SK-N-SH (cell line): ENCODE results near the gene PIAS4. TPM values are rescaled to one million over a fixed set of nuclear protein-coding genes. Genes with fewer than 3 reads are reported as not detected.

Source experiments
- CTCF ChIA-PET: fragments of 300-600, 350-600 bp; formaldehyde crosslinking; extraction: SDS; loops from one replicate; lab custom pipeline; 2021; lab: Yijun Ruan, JAX
- POLR2A ChIA-PET: fragments of 350-600 bp; sonication (Branson Sonifier 250); formaldehyde crosslinking; extraction: SDS; loops from one replicate; lab custom pipeline; 2020; ENCODE audit warnings: antibody characterized with exemption, inconsistent platforms; lab: Yijun Ruan, JAX
- DNase-seq: peaks from one replicate; pipeline ENCODE4 v3.0.0; 2012
- H2AFZ ChIP-seq: fragments of 200-600 bp; sonication (generic); 2 replicates; pipeline ENCODE4 v1.8.1; 2016; ENCODE audit warnings: antibody characterized with exemption, mild to moderate bottlenecking, low read depth
- H3F3A ChIP-seq: fragments of 200-600 bp; sonication (generic); replicated peaks from 2 replicates; pipeline ENCODE3; 2016; ENCODE audit warnings: antibody characterized with exemption, mild to moderate bottlenecking; ENCODE audit not compliant: insufficient read depth
- H3K27ac ChIP-seq, 2 experiments: fragments of 200-500 bp in 1 of 2; fragments of 200-600 bp in 1 of 2; sonication (Bioruptor generic) in 1 of 2; sonication (generic), shearing (Covaris generic) in 1 of 2; 2 replicates each; pipeline versions ENCODE4 v1.5.1 to v1.6.1; 2014 to 2016; ENCODE audit warnings: low read depth in 2 of 2, inconsistent platforms in 1 of 2, low read length in 1 of 2, mild to moderate bottlenecking in 1 of 2, mixed read lengths in 1 of 2
- H3K27me3 ChIP-seq: fragments of 200-600 bp; sonication (generic), shearing (Covaris generic); 2 replicates; pipeline ENCODE4 v1.6.1; 2016; ENCODE audit warnings: mixed run types; ENCODE audit not compliant: insufficient read depth
- H3K36me3 ChIP-seq, 2 experiments: fragments of 200-500 bp in 1 of 2; fragments of 200-600 bp in 1 of 2; sonication (Bioruptor generic) in 1 of 2; sonication (generic) in 1 of 2; replicated peaks in 1 of 2; 2 replicates each; pipeline versions ENCODE3 to v1.5.1; 2014 to 2016; ENCODE audit warnings: low read length in 1 of 2, mild to moderate bottlenecking in 1 of 2; ENCODE audit not compliant: insufficient read depth in 2 of 2, control insufficient read depth in 1 of 2
- H3K4me1 ChIP-seq, 2 experiments: fragments of 200-500 bp in 1 of 2; fragments of 200-600 bp in 1 of 2; sonication (Bioruptor generic) in 1 of 2; sonication (generic), shearing (Covaris generic) in 1 of 2; 2 replicates each; pipeline versions ENCODE4 v1.5.1 to v1.6.1; 2014 to 2016; ENCODE audit warnings: low read depth in 1 of 2, low read length in 1 of 2, mixed run types in 1 of 2; ENCODE audit not compliant: insufficient read depth in 2 of 2, control insufficient read depth in 1 of 2
- H3K4me2 ChIP-seq: fragments of 200-600 bp; sonication (generic), shearing (Covaris generic); 2 replicates; pipeline ENCODE4 v1.6.1; 2017; ENCODE audit warnings: mixed run types
- H3K4me3 ChIP-seq, 2 experiments: fragments of 200-500 bp in 1 of 2; fragments of 200-600 bp in 1 of 2; sonication (Bioruptor generic) in 1 of 2; sonication (generic), shearing (Covaris generic) in 1 of 2; 2 replicates each; pipeline versions ENCODE4 v1.5.1 to v1.8.1; 2014 to 2016; ENCODE audit warnings: low read depth in 2 of 2, inconsistent platforms in 1 of 2, low read length in 1 of 2, mild to moderate bottlenecking in 1 of 2, mixed read lengths in 1 of 2, moderate library complexity in 1 of 2
- H3K79me2 ChIP-seq: fragments of 200-600 bp; sonication (generic); 2 replicates; pipeline ENCODE4 v1.8.1; 2017; ENCODE audit warnings: mild to moderate bottlenecking; ENCODE audit not compliant: insufficient read depth
- H3K9ac ChIP-seq: fragments of 200-600 bp; sonication (generic); 2 replicates; pipeline ENCODE4 v1.6.1; 2017; ENCODE audit warnings: mixed run types
- H3K9me2 ChIP-seq: fragments of 200-600 bp; sonication (generic); 2 replicates; pipeline ENCODE4 v1.6.1; 2017; ENCODE audit warnings: mixed run types
- H3K9me3 ChIP-seq: fragments of 200-600 bp; sonication (generic); 2 replicates; pipeline ENCODE4 v1.6.1; 2017; ENCODE audit warnings: mixed run types, mild to moderate bottlenecking, moderate library complexity
- H4K20me1 ChIP-seq: fragments of 200-600 bp; sonication (generic); 2 replicates; pipeline ENCODE4 v1.6.1; 2017; ENCODE audit warnings: mild to moderate bottlenecking, mixed run types; ENCODE audit not compliant: insufficient read depth
- EZH2phosphoT487 ChIP-seq: fragments of 200-600 bp; sonication (generic); IDR thresholded peaks from 2 replicates; pipeline ENCODE4 v1.6.1; 2017; ENCODE audit warnings: low read depth, mixed run types, mild to moderate bottlenecking, antibody characterized with exemption, moderate library complexity, borderline replicate concordance
- FOSL2 ChIP-seq: IDR thresholded peaks from 2 replicates; pipeline ENCODE4 v1.4.0; 2012; ENCODE audit warnings: low read depth, mild to moderate bottlenecking, moderate library complexity, borderline replicate concordance
- JUND ChIP-seq: IDR thresholded peaks from 2 replicates; pipeline ENCODE4 v1.4.0; 2012
- MXI1 ChIP-seq: IDR thresholded peaks from 2 replicates; pipeline ENCODE4 v1.6.1; 2012; ENCODE audit warnings: mild to moderate bottlenecking, low read depth, low read length, improper control_type of control experiment
- NRF1 ChIP-seq: IDR thresholded peaks from 2 replicates; pipeline ENCODE4 v1.6.1; 2012; ENCODE audit warnings: low read depth, mild to moderate bottlenecking, low read length
- RFX5 ChIP-seq: IDR thresholded peaks from 2 replicates; pipeline ENCODE4 v1.6.1; 2012; ENCODE audit warnings: mild to moderate bottlenecking, improper control_type of control experiment, low read length
- SMC3 ChIP-seq: IDR thresholded peaks from 2 replicates; pipeline ENCODE4 v1.6.1; 2012; ENCODE audit warnings: low read depth, low read length, improper control_type of control experiment
- WGBS: methylation state at CpG from one replicate; pipeline ENCODE4 v1.1.6; 2017; ENCODE audit warnings: low lambda C conversion rate; 5-methylcytosine and 5-hydroxymethylcytosine counted together
- polyA plus RNA-seq, 3 experiments: library from polyadenylated mRNA; depleted of rRNA; stranded (reverse); fragments of >200 nt; gene quantifications; 2 replicates each; pipeline ENCODE4 v1.2.3, GENCODE V29; 2012
- TF ChIP-seq, protein P1 (sequence below): IDR thresholded peaks from 2 replicates; pipeline ENCODE4; 2012
- TF ChIP-seq, protein P2 (sequence below): IDR thresholded peaks from 2 replicates; pipeline ENCODE4 v1.4.0; 2012; ENCODE audit warnings: low read depth, borderline replicate concordance
- TF ChIP-seq, protein P3 (sequence below): IDR thresholded peaks from 2 replicates; pipeline ENCODE4 v1.6.1; 2012; ENCODE audit warnings: mild to moderate bottlenecking, low read depth, low read length, moderate library complexity
- TF ChIP-seq, protein P4 (sequence below): fragments of 150-350 bp; IDR thresholded peaks from 2 replicates; pipeline ENCODE4 v1.6.1; 2016; ENCODE audit warnings: mild to moderate bottlenecking, low read depth, low read length
- TF ChIP-seq, protein P5 (sequence below): IDR thresholded peaks from 2 replicates; pipeline ENCODE4 v1.4.0; 2012; ENCODE audit warnings: low read depth

PIAS4 gene
- polyA plus RNA-seq, 1 of the 3 experiments (the other 2 are of a cell fraction) = 14.1 TPM

DNA sequence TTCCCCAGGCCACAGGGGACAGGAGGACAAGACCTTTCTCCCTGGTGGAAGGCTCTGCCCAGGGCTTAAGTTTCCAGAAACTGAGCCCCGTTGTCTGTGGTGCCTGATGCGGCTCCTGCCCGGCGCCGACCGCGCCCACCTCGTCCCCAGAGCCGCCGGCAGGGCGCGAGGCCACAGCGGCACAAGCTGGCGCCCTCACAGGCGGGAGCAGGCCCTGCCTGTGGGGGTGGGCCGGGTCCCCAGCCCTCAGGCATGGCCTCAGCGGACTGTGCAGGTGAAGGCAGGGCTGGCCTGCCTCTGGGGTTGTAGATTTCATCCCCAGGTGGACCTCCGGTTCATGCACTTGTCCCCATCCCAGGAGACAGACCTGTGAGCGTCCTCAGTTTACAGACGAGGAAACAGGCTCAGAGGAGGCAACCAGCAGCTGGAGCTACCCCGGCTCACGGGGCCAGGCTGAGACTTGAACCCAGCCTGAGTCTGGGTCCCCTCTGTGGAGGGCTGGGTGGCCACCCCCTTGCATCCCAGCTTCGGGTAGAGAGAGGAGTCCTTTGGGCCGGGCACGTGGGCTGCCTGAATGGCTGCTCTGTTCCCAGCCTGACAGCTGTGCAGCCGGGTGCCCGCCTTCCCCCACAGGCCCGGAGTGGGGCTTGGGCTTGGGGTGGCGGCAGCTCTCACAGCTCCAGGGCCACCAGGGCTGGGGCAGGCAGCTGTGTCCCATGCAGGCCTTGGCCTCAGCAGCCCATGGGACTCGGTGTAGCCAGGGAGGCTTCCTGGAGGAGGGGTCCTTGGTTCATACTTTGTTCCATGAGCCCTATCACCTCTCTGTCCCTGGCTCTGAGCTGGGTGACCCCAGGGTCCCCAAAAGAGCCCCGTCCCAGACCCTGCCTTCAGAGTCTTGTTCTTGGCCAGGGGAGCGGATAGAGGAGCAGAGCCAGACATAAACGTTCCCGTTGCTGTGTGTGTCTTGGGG is 26.8 kb downstream of the PIAS4 start (continued):
- TF ChIP-seq, protein P1, sequence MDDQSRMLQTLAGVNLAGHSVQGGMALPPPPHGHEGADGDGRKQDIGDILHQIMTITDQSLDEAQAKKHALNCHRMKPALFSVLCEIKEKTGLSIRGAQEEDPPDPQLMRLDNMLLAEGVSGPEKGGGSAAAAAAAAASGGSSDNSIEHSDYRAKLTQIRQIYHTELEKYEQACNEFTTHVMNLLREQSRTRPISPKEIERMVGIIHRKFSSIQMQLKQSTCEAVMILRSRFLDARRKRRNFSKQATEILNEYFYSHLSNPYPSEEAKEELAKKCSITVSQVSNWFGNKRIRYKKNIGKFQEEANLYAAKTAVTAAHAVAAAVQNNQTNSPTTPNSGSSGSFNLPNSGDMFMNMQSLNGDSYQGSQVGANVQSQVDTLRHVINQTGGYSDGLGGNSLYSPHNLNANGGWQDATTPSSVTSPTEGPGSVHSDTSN = no peak
- no peak for TF ChIP-seq JUND
- no peak for TF ChIP-seq SMC3
- no peak for TF ChIP-seq FOSL2
- TF ChIP-seq NRF1 = no peak
- TF ChIP-seq, protein P2, sequence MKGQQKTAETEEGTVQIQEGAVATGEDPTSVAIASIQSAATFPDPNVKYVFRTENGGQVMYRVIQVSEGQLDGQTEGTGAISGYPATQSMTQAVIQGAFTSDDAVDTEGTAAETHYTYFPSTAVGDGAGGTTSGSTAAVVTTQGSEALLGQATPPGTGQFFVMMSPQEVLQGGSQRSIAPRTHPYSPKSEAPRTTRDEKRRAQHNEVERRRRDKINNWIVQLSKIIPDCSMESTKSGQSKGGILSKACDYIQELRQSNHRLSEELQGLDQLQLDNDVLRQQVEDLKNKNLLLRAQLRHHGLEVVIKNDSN = no peak
- TF ChIP-seq RFX5 = no peak
- no peak for TF ChIP-seq MXI1
- TF ChIP-seq EZH2phosphoT487 = no peak

DNA sequence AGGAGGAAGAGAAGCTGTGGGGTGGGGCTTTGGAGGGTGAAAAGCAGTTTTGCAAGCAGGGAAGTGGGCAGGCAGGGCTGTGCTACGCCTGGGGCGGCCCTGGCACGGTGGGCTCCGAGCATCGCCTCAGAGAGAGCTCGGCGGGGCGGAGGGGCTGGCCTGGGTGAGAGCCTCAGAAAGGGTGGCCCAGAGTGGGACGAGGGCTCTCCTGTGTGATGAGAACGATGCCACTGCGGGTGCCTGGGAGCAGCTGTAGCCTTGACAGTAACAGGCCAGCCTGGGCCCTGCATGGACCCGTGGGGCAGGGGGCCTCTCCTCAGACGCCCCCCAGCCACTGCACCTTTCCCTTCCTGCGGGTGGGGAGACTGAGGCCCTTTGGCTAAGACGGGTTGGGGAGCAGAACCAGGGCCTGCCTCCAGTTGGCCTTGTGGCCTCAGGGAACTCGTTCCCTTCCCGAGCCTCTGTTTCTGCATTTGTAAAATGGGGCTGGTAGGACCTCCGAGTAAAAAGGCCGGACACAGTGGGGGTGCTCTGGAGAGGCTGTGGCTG is 27.6 kb downstream of the PIAS4 start:
- Histone ChIP-seq H3K4me2 (no peak overlapping the region), H2AFZ (no peak overlapping the region), H4K20me1 (peaks cover 6% of the 10 kb centered on the region), H3K79me2 (0 out of 2 replicates have a peak, but pooled peaks cover 2% of the 10 kb centered on the region), H3K4me1 (no peaks in the 10 kb centered on the region), H3K9ac (no peak overlapping the region), H3K9me2 (no peaks in the 10 kb centered on the region), H3K36me3 (peaks cover 5 to 27% of the 10 kb centered on the region in 2 experiments), H3K4me3 (no peak overlapping the region), H3F3A (peaks cover 6% of the 10 kb centered on the region), H3K27ac (no peak overlapping the region), H3K27me3 (no peaks in the 10 kb centered on the region), H3K9me3 (no peaks in the 10 kb centered on the region)
- ChIA-PET CTCF (no interaction called here), POLR2A (interaction anchor here (1.1 kb wide), 1 partner anchor 64 kb away, joined by 3 read pairs; no protein-coding TSS in a partner anchor)
- TF ChIP-seq, protein P3, sequence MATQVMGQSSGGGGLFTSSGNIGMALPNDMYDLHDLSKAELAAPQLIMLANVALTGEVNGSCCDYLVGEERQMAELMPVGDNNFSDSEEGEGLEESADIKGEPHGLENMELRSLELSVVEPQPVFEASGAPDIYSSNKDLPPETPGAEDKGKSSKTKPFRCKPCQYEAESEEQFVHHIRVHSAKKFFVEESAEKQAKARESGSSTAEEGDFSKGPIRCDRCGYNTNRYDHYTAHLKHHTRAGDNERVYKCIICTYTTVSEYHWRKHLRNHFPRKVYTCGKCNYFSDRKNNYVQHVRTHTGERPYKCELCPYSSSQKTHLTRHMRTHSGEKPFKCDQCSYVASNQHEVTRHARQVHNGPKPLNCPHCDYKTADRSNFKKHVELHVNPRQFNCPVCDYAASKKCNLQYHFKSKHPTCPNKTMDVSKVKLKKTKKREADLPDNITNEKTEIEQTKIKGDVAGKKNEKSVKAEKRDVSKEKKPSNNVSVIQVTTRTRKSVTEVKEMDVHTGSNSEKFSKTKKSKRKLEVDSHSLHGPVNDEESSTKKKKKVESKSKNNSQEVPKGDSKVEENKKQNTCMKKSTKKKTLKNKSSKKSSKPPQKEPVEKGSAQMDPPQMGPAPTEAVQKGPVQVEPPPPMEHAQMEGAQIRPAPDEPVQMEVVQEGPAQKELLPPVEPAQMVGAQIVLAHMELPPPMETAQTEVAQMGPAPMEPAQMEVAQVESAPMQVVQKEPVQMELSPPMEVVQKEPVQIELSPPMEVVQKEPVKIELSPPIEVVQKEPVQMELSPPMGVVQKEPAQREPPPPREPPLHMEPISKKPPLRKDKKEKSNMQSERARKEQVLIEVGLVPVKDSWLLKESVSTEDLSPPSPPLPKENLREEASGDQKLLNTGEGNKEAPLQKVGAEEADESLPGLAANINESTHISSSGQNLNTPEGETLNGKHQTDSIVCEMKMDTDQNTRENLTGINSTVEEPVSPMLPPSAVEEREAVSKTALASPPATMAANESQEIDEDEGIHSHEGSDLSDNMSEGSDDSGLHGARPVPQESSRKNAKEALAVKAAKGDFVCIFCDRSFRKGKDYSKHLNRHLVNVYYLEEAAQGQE = no peak
- no peak for TF ChIP-seq JUND
- TF ChIP-seq, protein P4, sequence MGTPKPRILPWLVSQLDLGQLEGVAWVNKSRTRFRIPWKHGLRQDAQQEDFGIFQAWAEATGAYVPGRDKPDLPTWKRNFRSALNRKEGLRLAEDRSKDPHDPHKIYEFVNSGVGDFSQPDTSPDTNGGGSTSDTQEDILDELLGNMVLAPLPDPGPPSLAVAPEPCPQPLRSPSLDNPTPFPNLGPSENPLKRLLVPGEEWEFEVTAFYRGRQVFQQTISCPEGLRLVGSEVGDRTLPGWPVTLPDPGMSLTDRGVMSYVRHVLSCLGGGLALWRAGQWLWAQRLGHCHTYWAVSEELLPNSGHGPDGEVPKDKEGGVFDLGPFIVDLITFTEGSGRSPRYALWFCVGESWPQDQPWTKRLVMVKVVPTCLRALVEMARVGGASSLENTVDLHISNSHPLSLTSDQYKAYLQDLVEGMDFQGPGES = no peak
- TF ChIP-seq, protein P5, sequence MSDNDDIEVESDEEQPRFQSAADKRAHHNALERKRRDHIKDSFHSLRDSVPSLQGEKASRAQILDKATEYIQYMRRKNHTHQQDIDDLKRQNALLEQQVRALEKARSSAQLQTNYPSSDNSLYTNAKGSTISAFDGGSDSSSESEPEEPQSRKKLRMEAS = no peak
- WGBS = 93% methylated on average over 10 of the region's 19 CpGs
- no peak for DNase-seq
